NCI-H187 treated with DMSO at 0.1 percent for 48 hours (cell line): ENCODE results near the gene TENT4A.

ENCODE experiments used
- DNase-seq: peaks from one replicate; lab custom pipeline; 2025; lab: John Stamatoyannopoulos, UW

Gene TENT4A

GRCh38 chr5:6733411-6734242 is 20.4 kb downstream of the TENT4A start:
- no peak for DNase-seq

- DNase-seq = no peak
These were observed 21.0 kb downstream of the TENT4A start for GRCh38 chr5:6734243-6734700.

- DNase-seq = no peak
These were observed 21.5 kb downstream of the TENT4A start for GRCh38 chr5:6734781-6735180.

GRCh38 chr5:6736106-6736505 is 22.9 kb downstream of the TENT4A start:
- DNase-seq = peak; percentile 47

- no peak for DNase-seq
These were observed 23.4 kb downstream of the TENT4A start for GRCh38 chr5:6736524-6737042.

GRCh38 chr5:6737043-6737941 is 24.1 kb downstream of the TENT4A start:
- DNase-seq = no peak

GRCh38 chr5:6739603-6740002 is 26.4 kb downstream of the TENT4A start:
- DNase-seq = no peak

- no peak for DNase-seq
These were observed 27.4 kb downstream of the TENT4A start for GRCh38 chr5:6740586-6741150.

- DNase-seq = no peak
These were observed 29.0 kb downstream of the TENT4A start for GRCh38 chr5:6742081-6742758.

GRCh38 chr5:6743161-6743560 is 29.9 kb downstream of the TENT4A start:
- no peak for DNase-seq

GRCh38 chr5:6744841-6745705 is 31.8 kb downstream of the TENT4A start:
- DNase-seq = no peak

- no peak for DNase-seq
These were observed 32.5 kb downstream of the TENT4A start for GRCh38 chr5:6745706-6746222.

- no peak for DNase-seq
These were observed 33.0 kb downstream of the TENT4A start for GRCh38 chr5:6746244-6746643.

GRCh38 chr5:6747103-6747502 is 33.9 kb downstream of the TENT4A start:
- DNase-seq = no peak

GRCh38 chr5:6748142-6748541 is 34.9 kb downstream of the TENT4A start:
- no peak for DNase-seq

GRCh38 chr5:6749026-6749716 is 35.9 kb downstream of the TENT4A start:
- DNase-seq = no peak

GRCh38 chr5:6750142-6750840 is 37.1 kb downstream of the TENT4A start:
- DNase-seq = no peak

GRCh38 chr5:6750951-6751685 is 37.9 kb downstream of the TENT4A start:
- DNase-seq = no peak

- no peak for DNase-seq
These were observed 39.0 kb downstream of the TENT4A start for GRCh38 chr5:6752236-6752635.
